Chondrocyte (in vitro differentiated cells): Measurements from ENCODE around the gene PRX. TPM values are rescaled to one million over a fixed set of nuclear protein-coding genes. Genes with fewer than 3 reads are reported as not detected.
"Not testable (repeated sequence)": the region's sequence is repeated elsewhere in the genome, so short reads cannot be mapped to it uniquely, and the experiment has no call there.

Source experiments
- DNase-seq: peaks from one replicate; pipeline ENCODE4 v3.0.0; 2021; ENCODE audit warnings: mixed read lengths, low spot score
- H3K27ac Mint-ChIP-seq: one replicate; pipeline ENCODE4 v1.8.0; 2021; ENCODE audit warnings: mild to moderate bottlenecking, moderate library complexity, mixed read lengths; ENCODE audit not compliant: unreplicated experiment
- H3K27me3 Mint-ChIP-seq: 2 replicates; pipeline ENCODE4 v1.8.0; 2021; ENCODE audit warnings: low read depth, mixed read lengths
- H3K36me3 Mint-ChIP-seq: 2 replicates; pipeline ENCODE4 v1.8.0; 2021; ENCODE audit warnings: low read depth, mixed read lengths
- H3K4me1 Mint-ChIP-seq: 2 replicates; pipeline ENCODE4 v1.8.0; 2021; ENCODE audit warnings: low read depth, mild to moderate bottlenecking, mixed read lengths
- H3K4me3 Mint-ChIP-seq: one replicate; pipeline ENCODE4 v1.8.0; 2021; ENCODE audit warnings: mild to moderate bottlenecking, moderate library complexity, mixed read lengths; ENCODE audit not compliant: unreplicated experiment
- H3K9me3 Mint-ChIP-seq: 2 replicates; pipeline ENCODE4 v1.8.0; 2021; ENCODE audit warnings: low read depth, mixed read lengths
- total RNA-seq: library from RNA; stranded (reverse); gene quantifications from 3 replicates; pipeline ENCODE4 v1.2.1, GENCODE V29; 2021
- TF ChIP-seq, protein P1 (sequence below): fragments of 200-600 bp; sonication (generic); IDR thresholded peaks from 2 replicates; pipeline ENCODE4 v1.5.0; 2021; ENCODE audit warnings: antibody characterized with exemption, mild to moderate bottlenecking, moderate library complexity

Gene PRX
- total RNA-seq, 1 donor from 2014 or later, result 4.9 TPM

DNA sequence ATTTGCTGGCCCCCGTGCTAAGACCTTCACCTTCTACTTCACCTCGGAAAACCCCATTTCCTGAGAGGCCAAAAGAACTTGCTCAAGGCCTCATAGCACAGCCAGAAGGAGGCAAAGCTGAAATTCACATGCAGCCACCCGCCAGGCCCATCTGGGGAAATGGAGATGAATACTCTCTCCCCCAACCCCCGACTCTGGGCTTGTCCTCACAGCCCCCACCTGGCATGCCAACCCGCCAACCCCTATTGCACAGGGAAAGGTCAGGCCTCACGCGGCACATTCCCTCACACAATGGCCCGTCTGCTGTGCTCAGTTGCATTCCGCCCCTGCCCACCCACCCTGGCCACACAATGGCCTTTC lies 3.2 kb downstream of the PRX start:
- Mint-ChIP-seq H3K4me3 (no peak overlapping the region), H3K27ac (no peak overlapping the region), H3K9me3 (no peaks in the 10 kb centered on the region), H3K27me3 (no peaks in the 10 kb centered on the region), H3K36me3 (no peaks in the 10 kb centered on the region), H3K4me1 (peaks cover 33% of the 10 kb centered on the region)
- TF ChIP-seq, protein P1, sequence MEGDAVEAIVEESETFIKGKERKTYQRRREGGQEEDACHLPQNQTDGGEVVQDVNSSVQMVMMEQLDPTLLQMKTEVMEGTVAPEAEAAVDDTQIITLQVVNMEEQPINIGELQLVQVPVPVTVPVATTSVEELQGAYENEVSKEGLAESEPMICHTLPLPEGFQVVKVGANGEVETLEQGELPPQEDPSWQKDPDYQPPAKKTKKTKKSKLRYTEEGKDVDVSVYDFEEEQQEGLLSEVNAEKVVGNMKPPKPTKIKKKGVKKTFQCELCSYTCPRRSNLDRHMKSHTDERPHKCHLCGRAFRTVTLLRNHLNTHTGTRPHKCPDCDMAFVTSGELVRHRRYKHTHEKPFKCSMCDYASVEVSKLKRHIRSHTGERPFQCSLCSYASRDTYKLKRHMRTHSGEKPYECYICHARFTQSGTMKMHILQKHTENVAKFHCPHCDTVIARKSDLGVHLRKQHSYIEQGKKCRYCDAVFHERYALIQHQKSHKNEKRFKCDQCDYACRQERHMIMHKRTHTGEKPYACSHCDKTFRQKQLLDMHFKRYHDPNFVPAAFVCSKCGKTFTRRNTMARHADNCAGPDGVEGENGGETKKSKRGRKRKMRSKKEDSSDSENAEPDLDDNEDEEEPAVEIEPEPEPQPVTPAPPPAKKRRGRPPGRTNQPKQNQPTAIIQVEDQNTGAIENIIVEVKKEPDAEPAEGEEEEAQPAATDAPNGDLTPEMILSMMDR, result no peak
- DNase-seq, result no peak

DNA sequence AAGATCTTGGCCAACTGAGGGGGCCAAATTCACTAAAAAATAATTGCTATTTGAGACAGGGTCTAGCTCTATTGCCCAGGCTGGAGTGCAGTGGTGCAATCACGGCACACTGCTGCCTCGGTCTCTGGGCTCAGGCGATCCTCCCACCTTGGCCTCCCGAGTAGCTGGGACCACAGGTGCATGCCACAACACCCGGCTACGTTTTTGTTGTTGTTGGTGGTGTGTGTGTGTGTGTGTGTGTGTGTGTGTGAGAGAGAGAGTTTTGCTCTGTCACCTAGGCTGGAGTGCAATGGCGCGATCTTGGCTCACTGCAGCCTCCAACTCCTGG lies 4.6 kb downstream of the PRX start:
- not testable (repeated sequence) for DNase-seq, H3K36me3 Mint-ChIP-seq, H3K27ac Mint-ChIP-seq, H3K4me3 Mint-ChIP-seq, H3K27me3 Mint-ChIP-seq, H3K9me3 Mint-ChIP-seq
- peaks cover 26% of the 10 kb centered on the region for H3K4me1 Mint-ChIP-seq

DNA sequence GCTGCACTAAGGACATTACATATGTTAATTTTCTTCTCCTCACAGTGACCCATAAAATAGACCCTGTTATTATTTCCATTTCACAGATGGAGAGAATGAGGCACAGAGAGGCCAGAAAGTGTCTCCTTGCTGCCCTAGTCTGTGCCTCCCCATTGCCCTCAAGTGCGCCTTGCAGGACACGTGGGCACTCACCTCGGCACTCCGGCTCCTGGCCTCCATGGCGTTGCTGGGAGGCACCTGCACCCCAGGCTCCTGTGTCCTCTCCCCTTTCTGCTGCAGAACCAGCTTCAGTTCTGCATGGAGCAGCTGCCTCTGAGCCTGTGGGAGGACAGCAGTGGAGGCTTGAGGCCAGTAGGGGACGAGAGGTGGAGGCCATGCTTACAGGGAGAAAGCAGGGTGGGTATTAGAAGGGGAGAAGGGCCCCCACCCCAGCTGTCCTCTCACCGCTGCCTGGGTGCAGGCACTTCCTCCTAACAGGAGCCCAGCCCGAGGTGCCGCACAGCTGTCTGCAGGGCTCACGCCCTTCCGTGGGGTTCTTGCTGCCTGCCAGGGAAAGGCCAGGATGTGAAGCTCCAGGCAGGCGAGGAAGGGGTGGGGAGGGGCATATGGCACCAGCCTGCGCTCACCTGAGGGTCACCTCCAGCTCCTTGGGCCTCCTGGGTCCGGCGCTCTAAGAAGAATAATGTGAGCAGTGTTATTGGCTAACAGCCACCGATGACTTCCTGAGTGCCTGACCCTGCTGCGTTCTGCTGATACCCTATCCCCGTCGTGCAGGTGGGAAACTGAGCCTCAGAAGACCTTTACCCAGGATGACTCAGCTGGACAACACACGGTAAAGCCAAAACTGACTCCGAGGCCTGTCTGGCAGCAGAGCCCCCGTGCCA lies 5.2 kb downstream of the PRX start:
- Mint-ChIP-seq H3K27me3 (no peaks in the 10 kb centered on the region), H3K4me3 (no peak overlapping the region)
- DNase-seq, result no peak

DNA sequence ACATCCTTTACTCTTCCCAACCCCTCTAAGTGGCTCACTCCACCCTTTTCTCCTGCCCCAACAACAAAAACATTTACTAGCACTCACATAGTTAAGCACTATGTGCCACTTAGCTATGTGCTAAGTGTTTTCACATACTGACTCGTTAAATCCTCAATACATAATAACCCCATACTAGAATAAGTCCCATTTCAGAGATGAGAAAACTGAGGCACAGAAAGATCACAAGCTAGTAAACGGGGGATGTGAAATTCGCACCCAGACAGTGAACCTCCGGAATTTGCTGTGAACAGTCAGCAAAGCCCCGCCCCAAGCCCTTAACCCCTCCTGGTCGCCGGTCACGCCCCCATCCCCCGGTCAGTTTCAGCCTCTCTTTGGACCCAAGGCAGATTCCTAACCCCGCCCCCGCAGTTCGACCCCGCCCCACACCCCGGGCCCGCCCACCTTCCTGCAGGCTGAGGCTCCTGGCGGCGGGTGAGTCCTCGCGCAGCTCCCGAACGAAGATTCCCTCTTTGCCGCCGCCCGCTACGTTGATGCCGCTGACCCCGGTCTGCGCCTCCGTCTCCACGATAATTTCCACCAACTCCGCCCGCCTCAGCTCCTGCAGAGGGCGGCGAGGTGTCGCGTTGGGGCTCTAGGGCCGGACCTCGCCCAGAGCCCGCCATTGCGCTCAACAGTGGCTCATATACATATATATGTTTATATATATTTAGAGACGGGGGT lies 9.8 kb downstream of the PRX start:
- peak; percentile 96 for DNase-seq
- H3K9me3 Mint-ChIP-seq, result no peaks in the 10 kb centered on the region
- peak overlapping the region; percentile 79 for H3K4me3 Mint-ChIP-seq
- TF ChIP-seq, protein P1, result peak; percentile 44
- no peaks in the 10 kb centered on the region for H3K27me3 Mint-ChIP-seq
- H3K36me3 Mint-ChIP-seq, result peaks cover 2% of the 10 kb centered on the region
- H3K4me1 Mint-ChIP-seq, result peaks cover 18% of the 10 kb centered on the region
- peak overlapping the region; percentile 80 for H3K27ac Mint-ChIP-seq

More for the DNA sequence above, 5.2 kb downstream of the PRX start:
- Mint-ChIP-seq H3K4me1 (peaks cover 26% of the 10 kb centered on the region), H3K9me3 (no peaks in the 10 kb centered on the region), H3K27ac (no peak overlapping the region), H3K36me3 (no peaks in the 10 kb centered on the region)
- TF ChIP-seq, protein P1, result no peak

DNA sequence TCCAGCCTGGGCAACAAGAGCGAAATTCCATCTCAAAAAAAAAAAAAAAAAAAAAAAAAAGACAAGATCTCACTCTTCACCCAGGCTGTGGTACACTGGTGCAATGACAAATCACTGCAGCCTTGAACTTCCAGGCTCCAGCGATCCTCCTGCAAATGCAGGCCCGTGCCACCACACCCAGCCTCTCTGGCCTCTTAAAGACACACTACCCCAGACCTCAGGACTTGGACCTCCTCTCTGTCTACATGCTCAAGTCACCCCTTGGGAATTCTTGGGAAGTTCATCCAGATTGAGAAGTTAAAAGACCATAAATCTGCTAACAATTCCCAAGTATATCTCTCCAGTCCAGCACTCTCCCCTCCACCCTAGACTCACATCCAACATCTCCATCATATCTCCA lies 12.6 kb downstream of the PRX start:
- Mint-ChIP-seq H3K9me3 (no peaks in the 10 kb centered on the region), H3K36me3 (peaks cover 4% of the 10 kb centered on the region), H3K4me3 (no peak overlapping the region), H3K4me1 (peaks cover 18% of the 10 kb centered on the region), H3K27ac (no peak overlapping the region), H3K27me3 (no peaks in the 10 kb centered on the region)
- DNase-seq, result no peak
- TF ChIP-seq, protein P1, result no peak
